CD4-positive, alpha-beta T cell treated with Interleukin-12 subunit alpha and Interleukin-12 subunit beta, for 1 hour (primary cell): ENCODE measurements around the gene ADIG.

Source experiments
- DNase-seq: peaks from one replicate; pipeline ENCODE4 v3.0.0-alpha.2; 2020

Gene ADIG

GRCh38 chr20:38604873-38605303 is 23.9 kb downstream of the ADIG start:
- no peak for DNase-seq

GRCh38 chr20:38607351-38607750 is 26.4 kb downstream of the ADIG start:
- no peak for DNase-seq

GRCh38 chr20:38608188-38608587 is 27.2 kb downstream of the ADIG start:
- no peak for DNase-seq

GRCh38 chr20:38609815-38610214 is 28.8 kb downstream of the ADIG start:
- DNase-seq, result no peak

GRCh38 chr20:38610521-38610920 is 29.5 kb downstream of the ADIG start:
- no peak for DNase-seq

GRCh38 chr20:38612751-38613515 is 31.9 kb downstream of the ADIG start:
- DNase-seq, result no peak

- DNase-seq, result no peak
Measured at GRCh38 chr20:38615283-38615682, 34.3 kb downstream of the ADIG start.

- no peak for DNase-seq
Measured at GRCh38 chr20:38616457-38616856, 35.5 kb downstream of the ADIG start.

- DNase-seq, result no peak
Measured at GRCh38 chr20:38617011-38617829, 36.2 kb downstream of the ADIG start.

- no peak for DNase-seq
Measured at GRCh38 chr20:38617830-38618196, 36.8 kb downstream of the ADIG start.

GRCh38 chr20:38620441-38620840 is 39.4 kb downstream of the ADIG start:
- no peak for DNase-seq

- no peak for DNase-seq
Measured at GRCh38 chr20:38623061-38623460, 42.1 kb downstream of the ADIG start.

- no peak for DNase-seq
Measured at GRCh38 chr20:38624084-38624483, 43.1 kb downstream of the ADIG start.

GRCh38 chr20:38625896-38626295 is 44.9 kb downstream of the ADIG start:
- DNase-seq, result no peak

GRCh38 chr20:38626921-38627659 is 46.1 kb downstream of the ADIG start:
- DNase-seq, result no peak

GRCh38 chr20:38628580-38629470 is 47.8 kb downstream of the ADIG start:
- no peak for DNase-seq

- DNase-seq, result no peak
Measured at GRCh38 chr20:38629979-38630378, 49.0 kb downstream of the ADIG start.

GRCh38 chr20:38630727-38631126 is 49.7 kb downstream of the ADIG start:
- DNase-seq, result no peak

GRCh38 chr20:38631155-38632022 is 50.4 kb downstream of the ADIG start:
- no peak for DNase-seq

GRCh38 chr20:38633577-38634093 is 52.6 kb downstream of the ADIG start:
- DNase-seq, result peak; percentile 58

GRCh38 chr20:38635721-38636288 is 54.8 kb downstream of the ADIG start:
- DNase-seq, result no peak
